Calu3 (cell line): ENCODE measurements around the gene NR1I3. TPM values are rescaled to one million over a fixed set of nuclear protein-coding genes. Genes with fewer than 3 reads are reported as not detected.
A peak's percentile ranks its signal among the peaks of the same experiment; 100 is the strongest.

Experiments used
- BruUV-seq: library from RNA; stranded (reverse); fragments of 400-500 nt; replicated peaks from 2 replicates; lab custom pipeline; 2021; lab: Mats Ljungman, UMichigan
- CTCF ChIA-PET: fragments of 300-600 bp; sonication (Branson Sonifier 250); formaldehyde crosslinking; loops from one replicate; lab custom pipeline; 2022; ENCODE audit warnings: antibody characterized with exemption; lab: Charles Lee
- DNase-seq: peaks from one replicate; pipeline ENCODE4 v3.0.0; 2022
- H3K27ac Mint-ChIP-seq: one replicate; pipeline ENCODE4 v1.8.0; 2022; ENCODE audit warnings: mixed read lengths; ENCODE audit not compliant: unreplicated experiment
- H3K27me3 Mint-ChIP-seq: one replicate; pipeline ENCODE4 v1.8.0; 2022; ENCODE audit warnings: mixed read lengths; ENCODE audit not compliant: unreplicated experiment
- H3K36me3 Mint-ChIP-seq: one replicate; pipeline ENCODE4 v1.8.0; 2022; ENCODE audit warnings: mild to moderate bottlenecking, moderate library complexity, mixed read lengths; ENCODE audit not compliant: insufficient read depth, unreplicated experiment
- H3K4me1 Mint-ChIP-seq: one replicate; pipeline ENCODE4 v1.8.0; 2022; ENCODE audit warnings: mild to moderate bottlenecking, low read depth, mixed read lengths; ENCODE audit not compliant: unreplicated experiment
- H3K4me3 Mint-ChIP-seq: one replicate; pipeline ENCODE4 v1.8.0; 2022; ENCODE audit warnings: mild to moderate bottlenecking, low read depth, moderate library complexity, mixed read lengths; ENCODE audit not compliant: unreplicated experiment
- H3K9me3 Mint-ChIP-seq: one replicate; pipeline ENCODE4 v1.8.0; 2022; ENCODE audit warnings: low read depth, mixed read lengths; ENCODE audit not compliant: unreplicated experiment
- intact Hi-C: fragments of 100-400 bp; cut with micrococcal nuclease; formaldehyde crosslinking; loops from one replicate; pipeline ENCODE4 v1.10.0; 2022; ENCODE audit not compliant: unreplicated experiment
- total RNA-seq: library from RNA; stranded (reverse); gene quantifications from 2 replicates; pipeline ENCODE4 v1.2.3, GENCODE V29; 2022
- TF ChIP-seq, protein P1 (sequence below): fragments of 200-600 bp; IDR thresholded peaks from one replicate; pipeline ENCODE4 v1.8.0; 2022; ENCODE audit warnings: antibody characterized with exemption; ENCODE audit not compliant: unreplicated experiment

NR1I3 gene
- total RNA-seq, 1 experiment from 2014 or later, result not detected

DNA sequence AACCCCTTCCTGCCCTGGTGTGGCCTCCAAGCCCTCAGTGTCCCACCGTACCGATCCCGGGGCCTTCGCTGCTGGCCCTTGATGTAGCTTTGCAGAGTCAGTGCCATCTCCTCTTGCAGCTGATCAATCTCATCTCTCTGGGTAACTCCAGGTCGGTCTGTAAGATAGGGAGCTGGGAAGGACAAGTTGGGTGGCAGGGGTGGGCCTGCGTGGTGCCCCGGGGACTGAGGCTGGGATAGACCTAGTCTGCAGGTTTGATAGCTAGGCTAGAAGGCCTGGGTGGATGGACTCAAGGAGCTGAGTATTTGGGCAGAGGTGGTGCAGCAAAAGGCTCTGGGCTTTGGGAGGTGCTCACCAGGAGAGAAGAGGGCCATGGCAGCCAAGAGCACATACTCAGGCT is 7.2 kb downstream of the NR1I3 start:
- DNase-seq, result no peak
- no peaks in the 10 kb centered on the region for H3K9me3 Mint-ChIP-seq
- TF ChIP-seq, protein P1, sequence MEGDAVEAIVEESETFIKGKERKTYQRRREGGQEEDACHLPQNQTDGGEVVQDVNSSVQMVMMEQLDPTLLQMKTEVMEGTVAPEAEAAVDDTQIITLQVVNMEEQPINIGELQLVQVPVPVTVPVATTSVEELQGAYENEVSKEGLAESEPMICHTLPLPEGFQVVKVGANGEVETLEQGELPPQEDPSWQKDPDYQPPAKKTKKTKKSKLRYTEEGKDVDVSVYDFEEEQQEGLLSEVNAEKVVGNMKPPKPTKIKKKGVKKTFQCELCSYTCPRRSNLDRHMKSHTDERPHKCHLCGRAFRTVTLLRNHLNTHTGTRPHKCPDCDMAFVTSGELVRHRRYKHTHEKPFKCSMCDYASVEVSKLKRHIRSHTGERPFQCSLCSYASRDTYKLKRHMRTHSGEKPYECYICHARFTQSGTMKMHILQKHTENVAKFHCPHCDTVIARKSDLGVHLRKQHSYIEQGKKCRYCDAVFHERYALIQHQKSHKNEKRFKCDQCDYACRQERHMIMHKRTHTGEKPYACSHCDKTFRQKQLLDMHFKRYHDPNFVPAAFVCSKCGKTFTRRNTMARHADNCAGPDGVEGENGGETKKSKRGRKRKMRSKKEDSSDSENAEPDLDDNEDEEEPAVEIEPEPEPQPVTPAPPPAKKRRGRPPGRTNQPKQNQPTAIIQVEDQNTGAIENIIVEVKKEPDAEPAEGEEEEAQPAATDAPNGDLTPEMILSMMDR, result no peak
- intact Hi-C loops, result no loop called here
- H3K4me3 Mint-ChIP-seq, result no peak overlapping the region
- H3K36me3 Mint-ChIP-seq, result peaks cover 10% of the 10 kb centered on the region
- CTCF ChIA-PET, result interaction anchor here (1.0 kb wide), 1 partner anchor 48 kb away, joined by 3 read pairs; no protein-coding TSS in a partner anchor
- no peak overlapping the region for H3K27ac Mint-ChIP-seq
- peaks cover 6% of the 10 kb centered on the region for H3K27me3 Mint-ChIP-seq
- H3K4me1 Mint-ChIP-seq, result peaks cover 17% of the 10 kb centered on the region
- BruUV-seq, result no TSS peak

DNA sequence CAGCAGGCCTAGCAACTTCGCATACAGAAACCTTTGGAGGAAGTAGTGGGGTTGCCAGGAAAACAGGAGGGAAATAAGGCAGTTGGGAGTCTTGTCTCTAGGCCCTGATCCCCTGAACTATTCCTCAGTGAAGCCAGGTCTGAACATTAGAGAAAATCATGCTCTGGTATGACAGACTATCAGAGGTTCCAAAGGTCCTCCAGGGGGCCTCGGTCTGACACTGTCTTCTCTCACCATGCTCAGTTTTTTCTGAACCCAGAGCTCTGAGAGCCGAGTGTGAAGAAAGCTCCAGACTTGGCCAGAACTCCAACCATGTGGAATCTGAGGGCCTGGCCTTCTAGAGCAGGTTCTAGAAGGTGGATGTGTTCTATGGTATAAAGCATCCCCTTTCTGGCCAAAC is 8.1 kb downstream of the NR1I3 start:
- Mint-ChIP-seq H3K4me1 (peaks cover 17% of the 10 kb centered on the region), H3K9me3 (no peaks in the 10 kb centered on the region), H3K27ac (no peak overlapping the region), H3K36me3 (peaks cover 15% of the 10 kb centered on the region), H3K27me3 (no peaks in the 10 kb centered on the region), H3K4me3 (no peak overlapping the region)
- TF ChIP-seq, protein P1, result no peak
- no TSS peak for BruUV-seq
- CTCF ChIA-PET, result interaction anchor here (1.3 kb wide), 1 partner anchor 152 kb away, joined by 4 read pairs; no protein-coding TSS in a partner anchor
- DNase-seq, result no peak
- intact Hi-C loops, result no loop called here

DNA sequence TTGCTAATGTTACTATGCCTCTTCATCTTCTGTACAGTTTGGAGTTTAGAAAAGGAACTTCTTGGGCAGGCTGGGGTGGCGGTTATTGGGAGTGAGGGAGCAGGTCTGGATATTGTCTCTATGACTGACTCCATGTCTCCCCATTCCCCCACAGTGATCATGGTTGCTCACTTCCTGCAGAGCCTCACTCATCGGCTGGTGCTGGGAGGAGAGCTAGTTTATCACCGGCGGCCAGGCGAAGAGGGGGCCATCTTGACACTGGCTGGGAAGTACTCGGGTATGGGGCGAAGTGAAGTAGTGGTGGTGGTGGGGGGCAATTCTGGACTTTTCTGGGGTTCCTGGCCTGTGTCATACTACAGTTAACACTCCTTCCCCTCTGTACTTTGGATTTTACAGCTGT is 10.0 kb downstream of the NR1I3 start:
- TF ChIP-seq, protein P1, result no peak
- Mint-ChIP-seq H3K27ac (no peak overlapping the region), H3K36me3 (peaks cover 15% of the 10 kb centered on the region)

DNA sequence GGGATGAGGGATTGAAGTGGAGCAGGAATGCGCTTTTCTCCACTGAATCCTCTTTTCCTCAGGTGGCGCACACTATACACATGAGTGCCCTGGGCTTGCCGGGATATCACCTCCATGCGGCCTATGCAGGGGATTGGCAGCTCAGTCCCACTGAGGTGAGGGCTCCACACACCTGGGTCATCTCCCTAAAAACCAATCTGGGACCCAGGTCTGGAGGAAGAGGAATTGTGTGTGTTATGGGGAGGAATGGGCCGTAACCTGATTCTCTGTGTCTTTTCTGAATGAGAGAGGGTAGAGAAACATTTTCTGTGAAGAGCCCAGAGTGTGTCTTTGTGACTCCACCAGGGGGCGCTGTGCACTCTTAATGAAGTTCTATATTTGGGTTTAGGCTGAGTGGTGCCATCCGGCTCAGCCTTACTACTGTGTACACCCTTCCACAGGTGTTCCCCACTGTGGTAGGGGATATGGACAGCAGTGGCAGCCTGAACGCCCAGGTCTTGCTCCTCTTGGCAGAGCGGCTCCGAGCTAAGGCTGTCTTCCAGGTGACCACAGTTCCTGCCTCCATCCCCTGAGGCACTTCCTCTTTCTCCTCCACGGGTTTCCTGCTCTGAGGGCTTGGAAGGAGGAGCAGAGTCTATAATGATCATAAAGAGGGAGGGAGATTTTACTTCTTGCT is 10.7 kb downstream of the NR1I3 start:
- intact Hi-C loops, result loop anchor here (1.0 kb wide), 2 partner anchors 64 to 155 kb away; no protein-coding TSS in a partner anchor
- BruUV-seq, result no TSS peak

More for the DNA sequence above, 10.0 kb downstream of the NR1I3 start:
- CTCF ChIA-PET, result interaction anchor here (0.6 to 3.0 kb wide), 3 partner anchors 26 to 154 kb away, joined by 4 to 26 read pairs (median 22); partner anchors contain the start of gene NDUFS2
- Mint-ChIP-seq H3K9me3 (no peaks in the 10 kb centered on the region), H3K27me3 (peaks cover 13% of the 10 kb centered on the region), H3K4me3 (no peak overlapping the region), H3K4me1 (peaks cover 26% of the 10 kb centered on the region)
- intact Hi-C loops, result no loop called here
- BruUV-seq, result no TSS peak
- DNase-seq, result no peak

More for the DNA sequence above, 10.7 kb downstream of the NR1I3 start:
- peak; percentile 89 for DNase-seq
- Mint-ChIP-seq H3K9me3 (no peaks in the 10 kb centered on the region), H3K4me3 (peak overlapping the region; percentile 86), H3K27me3 (peaks cover 18% of the 10 kb centered on the region), H3K36me3 (peaks cover 15% of the 10 kb centered on the region), H3K4me1 (peaks cover 26% of the 10 kb centered on the region), H3K27ac (peak overlapping the region; percentile 30)
- CTCF ChIA-PET, result interaction anchor here (0.6 to 3.0 kb wide), 4 partner anchors 25 to 155 kb away, joined by 4 to 26 read pairs (median 23); partner anchors contain the start of gene NDUFS2
- TF ChIP-seq, protein P1, result peak; percentile 88
